NCI-H2227 treated with DMSO at 0.1 percent for 48 hours (cell line): ENCODE measurements around the gene PCDHB12.
"Not testable (repeated sequence)": the region's sequence is repeated elsewhere in the genome, so short reads cannot be mapped to it uniquely, and the experiment has no call there.

Experiments used
- DNase-seq: peaks from one replicate; lab custom pipeline; 2025; lab: John Stamatoyannopoulos, UW

Gene PCDHB12

GRCh38 chr5:141208478-141208877 lies at the start of gene PCDHB12:
TSS of gene PCDHB12 (plus strand) at chr5:141208719. CDS start at chr5:141208908, 189 bp downstream.
- no peak for DNase-seq

GRCh38 chr5:141172381-141173204 lies 35.9 kb upstream of the PCDHB12 start, which contains the start of gene PCDHB7:
TSS of gene PCDHB7 (plus strand) at chr5:141172644. CDS start at chr5:141172836, 192 bp downstream.
- DNase-seq, result peak; percentile 21

DNA sequence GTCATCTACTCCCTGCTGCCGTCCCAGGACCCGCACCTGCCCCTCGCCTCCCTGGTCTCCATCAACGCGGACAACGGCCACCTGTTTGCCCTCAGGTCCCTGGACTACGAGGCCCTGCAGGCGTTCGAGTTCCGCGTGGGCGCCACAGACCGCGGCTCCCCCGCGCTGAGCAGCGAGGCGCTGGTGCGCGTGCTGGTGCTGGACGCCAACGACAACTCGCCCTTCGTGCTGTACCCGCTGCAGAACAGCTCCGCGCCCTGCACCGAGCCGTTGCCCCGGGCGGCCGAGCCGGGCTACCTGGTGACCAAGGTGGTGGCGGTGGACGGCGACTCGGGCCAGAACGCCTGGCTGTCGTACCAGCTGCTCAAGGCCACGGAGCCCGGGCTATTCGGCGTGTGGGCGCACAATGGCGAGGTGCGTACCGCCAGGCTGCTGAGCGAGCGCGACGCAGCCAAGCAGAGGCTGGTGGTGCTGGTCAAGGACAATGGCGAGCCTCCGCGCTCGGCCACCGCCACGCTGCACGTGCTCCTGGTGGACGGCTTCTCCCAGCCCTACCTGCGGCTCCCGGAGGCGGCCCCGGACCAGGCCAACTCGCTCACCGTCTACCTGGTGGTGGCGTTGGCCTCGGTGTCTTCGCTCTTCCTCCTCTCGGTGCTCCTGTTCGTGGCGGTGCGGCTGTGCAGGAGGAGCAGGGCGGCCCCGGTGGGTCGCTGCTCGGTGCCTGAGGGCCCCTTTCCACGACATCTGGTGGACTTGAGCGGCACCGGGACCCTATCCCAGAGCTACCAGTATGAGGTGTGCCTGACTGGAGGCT lies 34.0 kb upstream of the PCDHB12 start:
- not testable (repeated sequence) for DNase-seq

GRCh38 chr5:141175933-141176332 lies 32.6 kb upstream of the PCDHB12 start:
- no peak for DNase-seq

GRCh38 chr5:141177577-141178191 lies 30.8 kb upstream of the PCDHB12 start, which contains the start of gene PCDHB8:
TSS of gene PCDHB8 (plus strand) at chr5:141177790. CDS start at chr5:141178035, 245 bp downstream.
- not testable (repeated sequence) for DNase-seq

DNA sequence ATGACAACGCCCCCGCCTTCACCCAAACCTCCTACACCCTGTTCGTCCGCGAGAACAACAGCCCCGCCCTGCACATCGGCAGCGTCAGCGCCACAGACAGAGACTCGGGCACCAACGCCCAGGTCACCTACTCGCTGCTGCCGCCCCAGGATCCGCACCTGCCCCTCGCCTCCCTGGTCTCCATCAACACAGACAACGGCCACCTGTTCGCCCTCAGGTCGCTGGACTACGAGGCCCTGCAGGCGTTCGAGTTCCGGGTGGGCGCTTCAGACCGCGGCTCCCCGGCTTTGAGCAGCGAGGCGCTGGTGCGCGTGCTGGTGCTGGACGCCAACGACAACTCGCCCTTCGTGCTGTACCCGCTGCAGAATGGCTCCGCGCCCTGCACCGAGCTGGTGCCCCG lies 29.1 kb upstream of the PCDHB12 start:
- DNase-seq, result not testable (repeated sequence)

DNA sequence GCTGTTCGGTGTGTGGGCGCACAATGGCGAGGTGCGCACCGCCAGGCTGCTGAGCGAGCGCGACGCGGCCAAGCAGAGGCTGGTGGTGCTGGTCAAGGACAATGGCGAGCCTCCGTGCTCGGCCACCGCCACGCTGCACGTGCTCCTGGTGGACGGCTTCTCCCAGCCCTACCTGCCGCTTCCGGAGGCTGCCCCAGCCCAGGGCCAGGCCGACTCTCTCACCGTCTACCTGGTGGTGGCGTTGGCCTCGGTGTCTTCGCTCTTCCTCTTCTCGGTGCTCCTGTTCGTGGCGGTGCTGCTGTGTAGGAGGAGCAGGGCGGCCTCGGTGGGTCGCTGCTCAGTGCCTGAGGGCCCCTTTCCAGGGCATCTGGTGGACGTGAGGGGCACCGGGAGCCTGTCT lies 28.6 kb upstream of the PCDHB12 start:
- DNase-seq, result not testable (repeated sequence)

DNA sequence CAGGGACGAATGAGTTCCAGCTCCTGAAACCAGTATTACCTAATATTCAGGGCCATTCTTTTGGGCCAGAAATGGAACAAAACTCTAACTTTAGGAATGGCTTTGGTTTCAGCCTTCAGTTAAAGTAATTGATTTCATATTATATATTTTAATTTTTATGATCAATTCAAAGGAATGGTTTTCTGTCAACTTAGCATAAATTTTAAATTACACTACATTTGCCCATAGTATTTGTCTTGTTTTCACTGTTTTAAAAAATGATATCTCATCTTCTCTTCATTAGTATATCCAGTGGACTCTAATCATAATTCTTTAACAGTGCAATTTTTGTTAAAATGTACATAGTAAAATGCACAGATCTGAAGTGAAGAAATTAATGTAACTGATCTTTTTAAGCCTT lies 28.2 kb upstream of the PCDHB12 start:
- no peak for DNase-seq

- DNase-seq, result no peak
Observed at GRCh38 chr5:141182248-141182647, 26.3 kb upstream of the PCDHB12 start, which contains the start of gene PCDHB16. TSS of gene PCDHB16 (plus strand) at chr5:141182387. CDS start at chr5:141182560, 173 bp downstream.

DNA sequence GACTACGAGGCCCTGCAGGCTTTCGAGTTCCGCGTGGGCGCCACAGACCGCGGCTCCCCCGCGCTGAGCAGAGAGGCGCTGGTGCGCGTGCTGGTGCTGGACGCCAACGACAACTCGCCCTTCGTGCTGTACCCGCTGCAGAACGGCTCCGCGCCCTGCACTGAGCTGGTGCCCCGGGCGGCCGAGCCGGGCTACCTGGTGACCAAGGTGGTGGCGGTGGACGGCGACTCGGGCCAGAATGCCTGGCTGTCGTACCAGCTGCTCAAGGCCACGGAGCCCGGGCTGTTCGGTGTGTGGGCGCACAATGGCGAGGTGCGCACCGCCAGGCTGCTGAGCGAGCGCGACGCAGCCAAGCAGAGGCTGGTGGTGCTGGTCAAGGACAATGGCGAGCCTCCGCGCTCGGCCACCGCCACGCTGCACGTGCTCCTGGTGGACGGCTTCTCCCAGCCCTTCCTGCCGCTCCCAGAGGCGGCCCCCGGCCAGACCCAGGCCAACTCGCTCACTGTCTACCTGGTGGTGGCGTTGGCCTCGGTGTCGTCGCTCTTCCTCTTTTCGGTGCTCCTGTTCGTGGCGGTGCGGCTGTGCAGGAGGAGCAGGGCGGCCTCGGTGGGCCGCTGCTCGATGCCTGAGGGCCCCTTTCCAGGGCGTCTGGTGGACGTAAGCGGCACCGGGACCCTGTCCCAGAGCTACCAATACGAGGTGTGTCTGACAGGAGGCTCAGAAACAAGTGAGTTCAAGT lies 24.2 kb upstream of the PCDHB12 start:
- DNase-seq, result not testable (repeated sequence)

DNA sequence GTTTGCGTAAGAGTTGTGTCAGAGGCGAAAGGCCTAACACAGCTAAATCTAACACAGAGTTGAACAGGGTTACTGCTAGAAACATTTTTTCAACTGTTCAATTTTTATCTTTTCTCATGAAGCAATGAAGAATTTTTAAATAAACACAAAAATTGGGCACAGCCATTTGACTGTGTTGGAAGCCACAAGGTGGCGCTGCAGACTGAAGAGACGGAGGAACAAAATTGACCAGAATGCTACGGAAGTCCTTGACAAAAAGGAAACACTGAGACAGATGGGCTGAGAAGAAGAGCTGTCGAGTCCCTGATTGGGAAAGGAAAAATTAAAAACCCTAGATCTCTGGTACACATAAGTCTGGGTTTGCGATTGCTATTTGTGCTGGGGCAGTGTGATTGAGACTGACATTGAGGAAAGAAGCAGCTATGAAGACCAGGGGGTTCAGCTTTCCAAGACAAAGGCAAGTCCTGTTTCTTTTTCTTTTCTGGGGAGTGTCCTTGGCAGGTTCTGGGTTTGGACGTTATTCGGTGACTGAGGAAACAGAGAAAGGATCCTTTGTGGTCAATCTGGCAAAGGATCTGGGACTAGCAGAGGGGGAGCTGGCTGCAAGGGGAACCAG lies 21.5 kb upstream of the PCDHB12 start, which contains the start of gene PCDHB9:
PCDHB9 (plus strand) TSS at position 265 of the 616 bp plus-strand sequence; CDS start at position 423, 158 bp downstream.
- peak; percentile 49 for DNase-seq

DNA sequence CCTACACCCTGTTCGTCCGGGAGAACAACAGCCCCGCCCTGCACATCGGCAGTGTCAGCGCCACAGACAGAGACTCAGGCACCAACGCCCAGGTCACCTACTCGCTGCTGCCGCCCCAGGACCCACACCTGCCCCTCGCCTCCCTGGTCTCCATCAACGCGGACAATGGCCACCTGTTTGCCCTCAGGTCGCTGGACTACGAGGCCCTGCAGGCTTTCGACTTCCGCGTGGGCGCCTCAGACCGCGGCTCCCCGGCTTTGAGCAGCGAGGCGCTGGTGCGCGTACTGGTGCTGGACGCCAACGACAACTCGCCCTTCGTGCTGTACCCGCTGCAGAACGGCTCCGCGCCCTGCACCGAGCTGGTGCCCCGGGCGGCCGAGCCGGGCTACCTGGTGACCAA lies 19.8 kb upstream of the PCDHB12 start:
- not testable (repeated sequence) for DNase-seq

- DNase-seq, result not testable (repeated sequence)
Observed at GRCh38 chr5:141189131-141189530, 19.4 kb upstream of the PCDHB12 start.

DNA sequence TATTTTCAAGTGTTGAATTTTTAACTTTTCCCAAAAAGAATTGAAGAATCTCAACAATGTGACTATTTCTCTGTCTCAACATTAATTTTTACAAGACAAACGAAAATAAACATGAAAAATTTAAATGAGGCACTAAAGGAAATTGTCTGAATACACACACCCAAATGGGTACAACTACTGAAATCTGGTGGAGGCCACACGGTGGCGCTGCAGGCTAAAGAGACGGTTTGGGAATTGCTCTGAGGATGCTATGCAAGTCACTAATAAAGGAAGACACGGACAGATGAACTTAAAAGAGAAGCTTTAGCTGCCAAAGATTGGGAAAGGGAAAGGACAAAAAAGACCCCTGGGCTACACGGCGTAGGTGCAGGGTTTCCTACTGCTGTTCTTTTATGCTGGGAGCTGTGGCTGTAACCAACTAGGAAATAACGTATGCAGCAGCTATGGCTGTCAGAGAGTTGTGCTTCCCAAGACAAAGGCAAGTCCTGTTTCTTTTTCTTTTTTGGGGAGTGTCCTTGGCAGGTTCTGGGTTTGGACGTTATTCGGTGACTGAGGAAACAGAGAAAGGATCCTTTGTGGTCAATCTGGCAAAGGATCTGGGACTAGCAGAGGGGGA lies 16.3 kb upstream of the PCDHB12 start, which contains the start of gene PCDHB10:
PCDHB10 (plus strand) TSS at position 244 of the 616 bp plus-strand sequence; CDS start at position 444, 200 bp downstream.
- no peak for DNase-seq

- not testable (repeated sequence) for DNase-seq
Observed at GRCh38 chr5:141194332-141194731, 14.2 kb upstream of the PCDHB12 start.

DNA sequence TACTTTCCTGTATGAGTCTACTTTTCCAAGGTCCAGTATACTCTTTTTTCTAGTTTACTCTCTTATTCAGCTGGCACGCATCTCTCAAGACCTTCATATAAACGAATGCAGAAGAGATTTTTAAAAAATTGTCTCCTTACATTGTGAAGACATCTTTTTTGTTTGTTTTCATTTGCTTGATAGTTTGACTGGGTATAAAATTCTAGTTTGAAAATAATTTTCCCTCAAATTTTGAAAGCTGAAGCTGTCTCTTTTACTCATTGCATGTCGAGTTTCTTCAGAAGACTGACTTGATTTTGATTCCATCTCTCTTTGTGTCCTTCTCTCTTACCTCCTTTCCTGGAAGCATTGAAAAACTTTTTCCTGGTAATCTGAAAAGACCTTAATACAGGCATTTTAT lies 12.2 kb upstream of the PCDHB12 start:
- no peak for DNase-seq

DNA sequence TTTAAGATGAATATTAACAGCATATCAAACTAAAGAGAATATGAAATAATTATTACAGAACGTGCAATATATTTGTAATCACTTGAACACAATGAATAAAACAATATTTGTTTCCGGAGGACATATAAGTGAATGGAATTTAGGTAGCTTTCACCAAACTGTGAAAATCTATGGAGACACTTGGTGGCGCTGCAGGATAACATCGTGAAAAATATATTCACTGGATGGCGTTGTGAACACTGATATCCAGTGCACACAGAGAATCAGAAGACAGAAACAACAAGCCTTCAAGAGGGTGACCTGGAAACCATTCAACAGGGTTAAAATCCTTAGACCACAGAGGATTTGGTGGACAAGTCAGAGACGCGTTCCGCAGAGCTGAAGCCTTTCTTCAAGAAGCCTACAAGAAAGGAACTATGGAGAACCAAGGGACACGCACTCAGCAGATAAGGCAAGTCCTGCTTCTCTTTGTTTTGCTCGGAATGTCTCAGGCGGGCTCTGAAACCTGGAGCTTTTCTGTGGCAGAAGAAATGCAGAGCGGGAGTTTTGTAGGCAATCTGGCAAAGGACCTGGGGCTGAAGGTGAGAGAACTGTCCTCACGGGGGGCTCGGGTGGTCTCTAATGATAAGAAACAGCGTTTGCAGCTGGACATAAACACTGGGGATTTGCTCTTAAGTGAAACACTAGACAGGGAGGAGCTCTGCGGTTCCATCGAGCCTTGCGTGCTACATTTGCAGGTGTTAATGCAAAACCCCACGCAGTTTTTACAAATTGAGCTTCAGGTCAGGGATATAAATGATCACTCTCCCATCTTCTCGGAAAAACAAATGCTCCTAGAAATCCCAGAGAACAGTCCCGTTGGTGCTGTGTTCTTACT lies 8.9 kb upstream of the PCDHB12 start, which contains the start of gene PCDHB11:
PCDHB11 (plus strand) TSS at position 269 of the 877 bp plus-strand sequence; CDS start at position 417, 148 bp downstream.
- peak; percentile 42 for DNase-seq

GRCh38 chr5:141201126-141201525 lies 7.4 kb upstream of the PCDHB12 start:
- not testable (repeated sequence) for DNase-seq

GRCh38 chr5:141201646-141202045 lies 6.9 kb upstream of the PCDHB12 start:
- DNase-seq, result not testable (repeated sequence)
